HG03095 (cell line): ENCODE results near the gene ADAD2.
A peak's percentile ranks its signal among the peaks of the same experiment; 100 is the strongest.

Experiments used
- ATAC-seq: cut with Tn5 transposase; IDR thresholded peaks from one replicate; pipeline ENCODE4 v1.9.1; 2021; ENCODE audit warnings: moderate library complexity; ENCODE audit not compliant: unreplicated experiment

The ADAD2 gene

GRCh38 chr16:84190731-84191388 lies at the start of gene ADAD2:
Gene ADAD2 (plus strand): TSS chr16:84191157. CDS start chr16:84191231, 74 bp downstream.
- ATAC-seq = no peak

GRCh38 chr16:84143081-84143480 lies 47.9 kb upstream of the ADAD2 start:
- ATAC-seq = no peak

- ATAC-seq = no peak
Observed at GRCh38 chr16:84143784-84144199, 47.2 kb upstream of the ADAD2 start.

- no peak for ATAC-seq
Observed at GRCh38 chr16:84144209-84144858, 46.6 kb upstream of the ADAD2 start.

- ATAC-seq = peak; percentile 72
Observed at GRCh38 chr16:84144859-84145639, 45.9 kb upstream of the ADAD2 start, which contains the start of the genes DNAAF1 and HSDL1. Gene DNAAF1 (plus strand): TSS chr16:84145308. CDS start chr16:84145441, 133 bp downstream. Gene HSDL1 (minus strand): TSS chr16:84145177. CDS start chr16:84131321, 13,856 bp downstream.

GRCh38 chr16:84150926-84151325 lies 40.0 kb upstream of the ADAD2 start:
- no peak for ATAC-seq

GRCh38 chr16:84153660-84154214 lies 37.2 kb upstream of the ADAD2 start:
- no peak for ATAC-seq

GRCh38 chr16:84155226-84155625 lies 35.7 kb upstream of the ADAD2 start:
- ATAC-seq = no peak

- no peak for ATAC-seq
Observed at GRCh38 chr16:84155771-84156170, 35.2 kb upstream of the ADAD2 start.

- no peak for ATAC-seq
Observed at GRCh38 chr16:84156342-84156784, 34.6 kb upstream of the ADAD2 start.

- no peak for ATAC-seq
Observed at GRCh38 chr16:84159007-84159406, 31.9 kb upstream of the ADAD2 start.

- no peak for ATAC-seq
Observed at GRCh38 chr16:84159800-84160199, 31.2 kb upstream of the ADAD2 start.

- ATAC-seq = no peak
Observed at GRCh38 chr16:84161037-84161436, 29.9 kb upstream of the ADAD2 start.

- ATAC-seq = no peak
Observed at GRCh38 chr16:84161801-84162200, 29.2 kb upstream of the ADAD2 start.

GRCh38 chr16:84165746-84166145 lies 25.2 kb upstream of the ADAD2 start:
- no peak for ATAC-seq

- no peak for ATAC-seq
Observed at GRCh38 chr16:84166796-84167695, 23.9 kb upstream of the ADAD2 start.

GRCh38 chr16:84169765-84170310 lies 21.1 kb upstream of the ADAD2 start:
- ATAC-seq = no peak

GRCh38 chr16:84174396-84174795 lies 16.6 kb upstream of the ADAD2 start:
- ATAC-seq = no peak

- peak; percentile 76 for ATAC-seq
Observed at GRCh38 chr16:84175350-84176081, 15.4 kb upstream of the ADAD2 start.
